Effector CD8-positive, alpha-beta T cell (primary cell): ENCODE data around the gene MSL1.

Source experiments
- DNase-seq: peaks from one replicate; lab custom pipeline; 2025; lab: John Stamatoyannopoulos, UW

The MSL1 gene

GRCh38 chr17:40176754-40177110 is 55.0 kb downstream of the MSL1 start:
- DNase-seq: no peak

- peak; percentile 67 for DNase-seq
These were observed 55.6 kb downstream of the MSL1 start, which contains the start of gene RAPGEFL1 for GRCh38 chr17:40177275-40177874. Gene RAPGEFL1 (plus strand): TSS chr17:40177470. CDS start chr17:40177862, 392 bp downstream.

- DNase-seq: no peak
These were observed 56.3 kb downstream of the MSL1 start for GRCh38 chr17:40178021-40178601.

GRCh38 chr17:40178660-40179059 is 56.9 kb downstream of the MSL1 start:
- no peak for DNase-seq

GRCh38 chr17:40179923-40180659 is 58.3 kb downstream of the MSL1 start:
- DNase-seq: no peak

GRCh38 chr17:40180694-40181093 is 58.9 kb downstream of the MSL1 start:
- DNase-seq: no peak

GRCh38 chr17:40181205-40181604 is 59.4 kb downstream of the MSL1 start:
- no peak for DNase-seq

GRCh38 chr17:40182606-40183005 is 60.8 kb downstream of the MSL1 start:
- DNase-seq: no peak
